ENCODE measurements around the gene CBFA2T3. TPM values are rescaled to one million over a fixed set of nuclear protein-coding genes. Genes with fewer than 3 reads are reported as not detected.

The CBFA2T3 gene
- total and polyA plus RNA-seq, 2 of the 13 experiments (the other 11 are each of a cell fraction or from before 2014, with no cell fraction given), result 0.05 TPM; not detected in 1

- no peak overlapping the region for H3K4me2 ChIP-seq (ENCODE audit: low read depth, low read length)
- H2AFZ ChIP-seq (ENCODE audit: low read length), result no peak overlapping the region
- H3K27me3 ChIP-seq (ENCODE audit: control insufficient read depth in 1 of 2, insufficient read depth in 2 of 2, low read length in 2 of 2), result peaks cover 62 to 96% of the 10 kb centered on the region in 2 experiments
- no peak overlapping the region for H3K4me3 ChIP-seq (replicated peaks in 1 of 3; ENCODE audit: insufficient read depth in 1 of 3, low read depth in 2 of 3, low read length in 3 of 3)
- TF ChIP-seq PLRG1 (conservative IDR thresholded peaks at IDR 0.05) (no peak), MTF2 (CRISPR knock-in tag; IDR thresholded peaks at IDR 0.05; ENCODE audit: borderline replicate concordance) (peak; percentile 26)
- no peaks in the 10 kb centered on the region for H3K4me1 ChIP-seq (ENCODE audit: insufficient read depth, low read length)
- CTCF ChIA-PET (ENCODE audit: low intra/inter-chr PET ratio, low total read pairs), result no interaction called here
- no TSS peak for BruUV-seq (replicated peaks)
- H3K36me3 ChIP-seq (replicated peaks in 1 of 2; ENCODE audit: control insufficient read depth in 1 of 2, insufficient read depth in 2 of 2, low read length in 2 of 2), result no peaks in the 10 kb centered on the region
- FAIRE-seq, result no peak
- POLR2A ChIA-PET, result no interaction called here
- WGBS (ENCODE audit: low lambda C conversion rate), result 58% methylated on average over 21 of the region's 31 CpGs
- H3K9me3 ChIP-seq (ENCODE audit: low read length), result no peaks in the 10 kb centered on the region
- no peaks in the 10 kb centered on the region for H3K79me2 ChIP-seq (ENCODE audit: insufficient read depth, low read length)
- DNase-seq (ENCODE audit: low spot score), result no peak
- in situ Hi-C loops (cut with HindIII; ENCODE audit: extremely low pct_ligation_motif_present, low pct_unique_long_range_greater_than_20kb) (no loop called here), intact Hi-C loops (cut with micrococcal nuclease; ENCODE audit: unreplicated experiment) (no loop called here)
- H3K27ac ChIP-seq (ENCODE audit: extremely low read length, insufficient read depth, low read length), result no peak overlapping the region
- 0 out of 2 replicates have a peak, but pooled peaks cover 2% of the 10 kb centered on the region for H4K20me1 ChIP-seq (ENCODE audit: insufficient read depth, low read length)
- ATAC-seq, result no peak
- no peak overlapping the region for H3K9ac ChIP-seq (ENCODE audit: insufficient read depth, low read depth, low read length)
Measured at GRCh38 chr16:88968589-88969280, 8.3 kb downstream of the CBFA2T3 start.

GRCh38 chr16:88967830-88968588 lies 9.0 kb downstream of the CBFA2T3 start:
- Histone ChIP-seq H3K27me3 (ENCODE audit: control insufficient read depth in 1 of 2, insufficient read depth in 2 of 2, low read length in 2 of 2) (peaks cover 58 to 95% of the 10 kb centered on the region in 2 experiments), H3K9me3 (ENCODE audit: low read length) (no peaks in the 10 kb centered on the region), H2AFZ (ENCODE audit: low read length) (no peak overlapping the region), H3K27ac (ENCODE audit: extremely low read length, insufficient read depth, low read length) (no peak overlapping the region), H3K4me1 (ENCODE audit: insufficient read depth, low read length) (no peaks in the 10 kb centered on the region), H3K36me3 (replicated peaks in 1 of 2; ENCODE audit: control insufficient read depth in 1 of 2, insufficient read depth in 2 of 2, low read length in 2 of 2) (no peaks in the 10 kb centered on the region), H3K4me3 (replicated peaks in 1 of 3; ENCODE audit: insufficient read depth in 1 of 3, low read depth in 2 of 3, low read length in 3 of 3) (peak overlapping the region in 1 of 3 experiments; percentile 5; a peak in 1 of 6 replicates), H3K79me2 (ENCODE audit: insufficient read depth, low read length) (no peaks in the 10 kb centered on the region), H3K4me2 (ENCODE audit: low read depth, low read length) (no peak overlapping the region), H4K20me1 (ENCODE audit: insufficient read depth, low read length) (0 out of 2 replicates have a peak, but pooled peaks cover 2% of the 10 kb centered on the region), H3K9ac (ENCODE audit: insufficient read depth, low read depth, low read length) (no peak overlapping the region)
- no peak for ATAC-seq
- in situ Hi-C loops (cut with HindIII; ENCODE audit: extremely low pct_ligation_motif_present, low pct_unique_long_range_greater_than_20kb) (no loop called here), intact Hi-C loops (cut with micrococcal nuclease; ENCODE audit: unreplicated experiment) (no loop called here)
- POLR2A ChIA-PET, result no interaction called here
- CTCF ChIA-PET (ENCODE audit: low intra/inter-chr PET ratio, low total read pairs), result no interaction called here
- no TSS peak for BruUV-seq (replicated peaks)
- 20% methylated on average over 19 of the region's 29 CpGs for WGBS (ENCODE audit: low lambda C conversion rate)
- FAIRE-seq, result no peak
- no peak for DNase-seq (ENCODE audit: low spot score)
- TF ChIP-seq TBL1XR1 (IDR thresholded peaks at IDR 0.05; ENCODE audit: borderline replicate concordance, low read length, partially characterized antibody) (no peak), MEIS1 (CRISPR knock-in tag; IDR thresholded peaks at IDR 0.05; ENCODE audit: borderline replicate concordance) (no peak), FOXA1 (IDR thresholded peaks at IDR 0.05) (no peak), FOXA1 (CRISPR knock-in tag; IDR thresholded peaks at IDR 0.05) (no peak), MTF2 (CRISPR knock-in tag; IDR thresholded peaks at IDR 0.05; ENCODE audit: borderline replicate concordance) (peak; percentile 60), ZKSCAN1 (IDR thresholded peaks at IDR 0.05; ENCODE audit: low read length) (no peak), EZH2 (conservative IDR thresholded peaks at IDR 0.05; ENCODE audit: low read depth, low read length) (peak; percentile 66; the same call in 1 of the 2 replicates), ZNF335 (CRISPR knock-in tag; IDR thresholded peaks at IDR 0.05) (no peak), RERE (CRISPR knock-in tag; IDR thresholded peaks at IDR 0.05; ENCODE audit: low read depth) (no peak), PHF21A (CRISPR knock-in tag; IDR thresholded peaks at IDR 0.05) (no peak), TARDBP (CRISPR knock-in tag; IDR thresholded peaks at IDR 0.05) (no peak), ZNF556 (CRISPR knock-in tag; IDR thresholded peaks at IDR 0.05; ENCODE audit: borderline replicate concordance) (no peak)

Measured in HepG2 (cell line).